HG03520 (cell line): ENCODE data around the gene BFSP1.

Experiments
- ATAC-seq: cut with Tn5 transposase; IDR thresholded peaks from one replicate; pipeline ENCODE4 v1.9.1; 2021; ENCODE audit warnings: mild to moderate bottlenecking, moderate library complexity; ENCODE audit not compliant: unreplicated experiment

BFSP1 gene

DNA sequence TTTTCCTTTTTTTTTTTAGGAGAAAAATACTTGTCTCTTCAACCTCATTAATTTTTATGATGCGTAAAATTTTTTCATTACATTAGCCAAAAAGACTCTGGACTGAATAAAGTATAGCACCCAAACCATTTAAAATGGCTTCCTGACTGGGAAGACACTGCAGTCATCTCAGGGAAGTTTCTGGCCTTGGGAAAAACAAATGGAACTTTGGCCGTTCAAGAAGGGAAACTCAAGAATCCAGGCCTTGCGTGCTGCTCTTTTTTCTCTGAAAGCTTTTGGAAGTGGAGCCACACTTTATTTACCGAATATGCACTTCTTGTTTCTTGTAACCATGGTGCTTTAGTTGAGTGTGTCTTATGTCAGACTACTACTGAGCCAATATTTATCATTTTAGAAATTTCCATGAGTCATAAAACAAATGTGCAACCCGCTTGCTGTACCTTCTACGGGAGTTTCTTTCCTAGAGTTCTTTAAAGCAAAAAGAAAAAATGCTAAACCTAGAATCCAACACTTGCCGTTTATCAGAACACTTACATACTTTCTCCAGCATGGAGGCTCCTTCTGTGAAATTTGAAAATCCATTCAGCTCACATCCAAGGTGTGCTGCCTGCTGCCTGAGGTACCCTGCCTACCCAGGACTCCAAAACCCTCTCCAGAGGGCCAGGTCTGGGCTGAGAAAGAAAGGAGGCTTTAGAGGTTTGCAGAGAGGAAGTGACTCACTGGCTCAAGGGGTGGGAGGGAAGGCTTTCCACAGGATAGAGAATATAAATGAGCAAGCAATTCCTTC, 27.2 kb upstream of the BFSP1 start:
- ATAC-seq, result no peak

- no peak for ATAC-seq
Observed at GRCh38 chr20:17557675-17558006, 26.5 kb upstream of the BFSP1 start.

DNA sequence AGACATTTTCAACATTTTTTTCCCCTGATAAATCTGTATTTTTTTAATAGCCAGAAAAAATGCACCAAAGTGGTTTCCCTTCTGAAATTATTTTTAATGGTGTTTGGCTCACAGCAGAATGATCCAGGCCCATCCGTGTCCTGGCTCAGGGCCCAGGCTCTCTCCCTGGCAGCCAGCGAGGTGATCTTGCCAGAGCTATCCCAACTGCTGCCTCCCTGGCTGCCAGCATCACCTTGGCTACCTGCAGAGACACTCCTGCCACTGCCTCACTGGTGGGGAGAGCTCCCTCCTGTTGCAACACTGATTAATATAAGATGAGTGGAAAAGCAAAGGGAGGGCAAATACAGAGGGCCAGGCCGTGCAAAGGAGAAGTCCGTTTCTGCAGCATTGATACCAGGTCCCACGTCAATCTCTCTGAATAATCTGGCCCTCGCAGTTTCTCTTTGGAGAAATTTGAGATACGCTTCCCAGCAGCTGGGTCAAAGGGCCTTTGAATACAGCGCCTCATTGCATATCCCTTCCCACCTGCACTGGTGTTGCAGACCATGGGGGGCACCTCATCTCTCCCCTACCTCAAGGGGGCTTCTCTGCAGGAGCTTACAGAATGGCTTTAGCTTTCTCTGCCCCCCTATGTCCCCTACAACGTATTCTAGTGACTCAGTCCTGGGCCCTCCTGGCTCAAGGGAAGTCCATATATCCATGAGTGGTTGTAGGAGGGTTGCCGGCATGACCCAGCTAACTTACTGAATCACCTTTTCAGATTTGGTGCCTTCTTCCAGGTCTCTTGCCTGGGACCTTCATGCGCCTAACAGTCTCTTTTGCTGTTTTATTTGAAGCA, 25.9 kb upstream of the BFSP1 start:
- ATAC-seq, result no peak

- no peak for ATAC-seq
Observed at GRCh38 chr20:17555106-17555505, 23.9 kb upstream of the BFSP1 start.

DNA sequence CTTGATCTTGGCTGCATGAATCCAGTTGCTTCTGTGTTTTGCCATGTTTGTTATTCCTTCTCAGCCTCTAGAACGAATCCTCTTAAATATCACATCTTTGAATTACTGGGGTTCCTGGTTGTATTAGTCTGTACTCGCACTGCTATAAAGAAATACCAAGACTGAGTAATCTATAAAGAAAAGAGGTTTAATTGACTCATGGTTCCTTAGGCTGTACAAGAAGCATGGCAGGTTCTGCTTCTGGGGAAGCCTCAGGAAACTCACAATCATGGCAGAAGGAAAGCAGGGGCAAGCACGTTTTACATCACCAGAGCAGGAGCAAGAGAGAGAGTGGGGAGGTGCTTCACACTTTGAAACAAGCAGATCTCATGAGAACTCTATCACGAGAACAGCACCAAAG, 18.0 kb upstream of the BFSP1 start:
- ATAC-seq, result no peak

DNA sequence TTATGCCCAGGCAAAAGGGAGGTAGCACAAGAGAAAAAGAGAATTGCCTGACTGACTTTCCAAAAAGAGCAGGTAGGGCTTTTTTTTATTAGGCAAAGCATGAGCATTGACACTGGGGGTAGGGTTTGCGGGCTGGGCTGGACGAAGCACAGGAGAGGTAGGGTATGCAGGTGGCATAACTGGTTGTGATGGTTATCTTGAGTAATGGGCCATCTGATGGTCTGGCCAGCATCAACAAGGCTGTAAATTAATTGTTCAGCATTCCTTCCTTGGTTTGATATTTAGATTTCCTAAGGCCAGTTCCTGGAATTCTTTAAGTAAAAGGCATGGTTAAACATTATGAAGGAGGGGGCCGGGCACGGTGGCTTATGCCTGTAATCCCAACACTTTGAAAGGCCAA, 13.9 kb upstream of the BFSP1 start:
- no peak for ATAC-seq

DNA sequence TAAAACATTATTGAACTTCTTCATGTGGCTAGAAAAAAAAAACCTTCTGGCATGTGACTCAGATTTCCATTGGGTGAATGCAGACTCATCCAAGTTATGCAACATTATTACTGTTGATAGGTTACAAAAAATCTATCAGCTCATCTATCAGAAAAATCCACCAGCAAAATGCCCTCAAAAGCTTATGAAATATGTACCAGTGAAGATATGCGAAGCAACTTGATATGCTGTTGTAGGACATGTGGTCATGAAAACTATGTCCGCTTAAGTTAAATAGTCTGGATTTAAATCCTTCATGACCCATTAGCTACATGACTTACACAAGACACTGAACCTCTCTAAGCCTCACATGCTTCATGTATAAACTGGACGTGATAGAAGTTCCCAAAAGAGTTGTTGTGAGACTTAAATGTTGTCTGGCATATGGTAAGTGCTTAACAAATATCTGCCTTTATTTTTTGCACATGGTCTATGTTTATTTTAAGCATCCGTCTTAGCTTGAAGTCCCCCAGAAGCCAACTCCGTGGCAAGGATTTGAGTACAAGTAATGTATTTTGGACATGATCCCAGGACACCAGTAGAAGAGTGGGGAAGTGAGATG, 12.5 kb upstream of the BFSP1 start:
- no peak for ATAC-seq

GRCh38 chr20:17542993-17543412, 11.8 kb upstream of the BFSP1 start:
- ATAC-seq, result no peak

DNA sequence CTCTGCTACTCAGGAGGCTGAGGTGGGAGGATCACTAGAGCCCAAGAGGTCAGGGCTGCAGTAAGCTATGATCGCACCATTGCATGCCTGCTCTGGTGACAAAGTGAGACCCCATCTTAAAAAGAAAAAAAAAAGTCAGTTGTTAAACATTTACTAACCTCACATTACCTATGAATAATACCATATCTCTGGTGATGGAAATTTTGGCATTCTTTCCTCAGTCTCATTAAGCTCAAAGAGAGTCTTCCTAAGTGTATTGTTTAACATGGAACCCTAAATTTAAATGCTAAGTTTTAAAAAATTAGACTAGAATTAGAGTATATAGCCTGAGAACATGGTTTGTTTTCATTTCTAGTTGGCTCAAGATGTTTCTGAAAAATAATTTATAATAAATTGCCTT, 11.3 kb upstream of the BFSP1 start:
- no peak for ATAC-seq

GRCh38 chr20:17541996-17542395, 10.8 kb upstream of the BFSP1 start:
- no peak for ATAC-seq

GRCh38 chr20:17541596-17541995, 10.4 kb upstream of the BFSP1 start:
- no peak for ATAC-seq

GRCh38 chr20:17538517-17539170, 7.5 kb upstream of the BFSP1 start:
- ATAC-seq, result peak; percentile 75

DNA sequence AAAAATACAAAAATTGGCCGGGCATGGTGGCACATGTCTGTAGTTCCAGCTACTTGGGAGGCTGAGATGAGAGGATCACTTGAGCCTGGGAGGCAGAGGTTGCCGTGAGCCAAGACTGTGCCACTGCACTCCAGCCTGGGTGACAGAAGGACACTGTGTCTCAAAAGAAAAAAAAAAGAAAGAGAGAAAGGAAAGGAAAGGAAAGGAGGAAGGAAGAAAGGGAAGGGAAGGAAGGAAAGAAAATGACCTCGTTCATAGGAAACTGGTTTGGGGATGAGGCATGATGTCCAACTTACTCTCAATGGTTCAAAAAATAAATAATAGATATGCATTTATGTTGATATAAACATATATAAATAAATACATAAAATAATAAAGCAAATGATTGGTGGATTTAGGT, 6.8 kb upstream of the BFSP1 start:
- no peak for ATAC-seq

- peak; percentile 76 for ATAC-seq
Observed at GRCh38 chr20:17536944-17537444, 5.8 kb upstream of the BFSP1 start.

DNA sequence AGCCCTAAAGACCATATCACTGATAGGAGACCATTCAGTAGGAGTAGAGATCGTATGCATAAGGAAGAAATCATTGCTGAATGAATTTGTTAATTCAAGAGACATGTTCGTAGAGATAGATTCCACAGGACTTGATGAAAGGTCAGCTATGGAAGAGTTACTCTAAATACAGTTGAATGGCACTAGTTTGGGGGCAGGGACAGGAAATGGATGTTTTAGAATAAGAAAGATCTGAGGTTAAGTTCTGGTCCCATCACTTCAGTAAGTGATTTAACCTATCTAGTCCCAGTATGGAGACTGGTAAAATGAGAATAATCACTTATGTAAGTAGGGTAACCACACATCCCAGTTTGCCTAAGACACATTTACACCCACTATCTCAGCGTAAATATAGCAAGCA, 2.9 kb upstream of the BFSP1 start:
- ATAC-seq, result no peak

DNA sequence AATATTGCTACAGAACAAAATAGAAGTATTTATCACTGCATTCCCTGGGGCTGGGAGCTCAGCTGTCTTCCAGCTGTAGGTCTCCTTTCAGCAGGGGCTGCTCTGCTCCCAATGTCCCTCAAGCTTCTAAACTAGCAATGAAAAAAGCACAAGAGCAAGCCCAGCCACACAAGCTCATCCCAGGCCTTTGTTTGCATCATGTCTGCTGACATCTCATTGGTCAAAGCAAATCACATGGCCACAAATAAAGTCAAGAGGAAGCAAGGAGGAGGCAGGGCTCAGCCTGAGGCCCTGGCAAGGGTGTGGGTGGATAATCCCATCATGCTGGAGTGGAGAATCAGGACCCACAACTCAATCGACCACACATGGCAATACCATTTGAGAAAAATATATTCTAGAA, 2.2 kb upstream of the BFSP1 start:
- no peak for ATAC-seq

DNA sequence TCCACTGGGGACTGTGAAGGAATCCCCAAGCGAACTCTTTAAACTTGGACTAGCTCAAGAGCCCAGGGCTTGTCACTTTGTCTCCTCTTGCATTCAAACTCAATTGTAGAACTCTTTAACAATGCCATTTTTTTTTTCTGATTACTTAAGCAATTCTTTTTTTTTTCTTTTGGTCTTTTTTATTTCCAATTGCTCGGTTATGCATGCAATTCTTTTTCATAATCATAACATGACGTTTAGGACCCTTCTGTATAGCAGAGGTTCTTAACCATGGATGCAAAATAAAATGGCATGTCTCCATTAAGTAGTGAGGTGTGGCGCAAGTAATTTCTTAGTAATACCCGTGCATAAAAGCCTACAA, 466 bp upstream of the BFSP1 start:
- ATAC-seq, result no peak

DNA sequence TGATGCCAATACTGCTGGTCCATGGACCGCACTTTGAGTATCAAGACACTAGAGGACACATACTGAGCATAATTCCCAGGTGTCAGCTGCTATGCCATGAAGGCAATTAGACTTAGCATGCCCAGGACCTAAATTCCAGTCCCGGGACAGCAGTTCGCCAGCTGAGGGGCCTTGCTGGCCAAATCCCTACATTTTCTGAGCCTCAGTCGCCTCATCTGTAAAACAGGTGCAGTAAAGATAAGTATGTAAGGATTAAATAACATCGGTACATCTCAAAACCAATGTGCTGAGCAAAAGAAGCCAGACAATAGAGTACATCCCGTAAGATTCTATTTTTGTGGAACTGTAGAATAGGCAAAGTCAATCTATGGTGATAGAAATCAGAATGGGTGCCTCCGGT, 1.0 kb downstream of the BFSP1 start:
- ATAC-seq, result no peak

GRCh38 chr20:17529586-17529985, 1.6 kb downstream of the BFSP1 start:
- ATAC-seq, result no peak

- ATAC-seq, result no peak
Observed at GRCh38 chr20:17525650-17526049, 5.5 kb downstream of the BFSP1 start.

- ATAC-seq, result no peak
Observed at GRCh38 chr20:17525132-17525531, 6.0 kb downstream of the BFSP1 start.
